GM21737 (cell line): ENCODE results near the gene ZFAND5.

Source experiments
- ATAC-seq: cut with Tn5 transposase; IDR thresholded peaks from one replicate; pipeline ENCODE4 v1.9.1; 2021; ENCODE audit warnings: mild to moderate bottlenecking, moderate library complexity; ENCODE audit not compliant: unreplicated experiment

ZFAND5 gene

GRCh38 chr9:72327631-72328030 is 37.4 kb downstream of the ZFAND5 start:
- no peak for ATAC-seq

GRCh38 chr9:72326641-72327040 is 38.4 kb downstream of the ZFAND5 start:
- ATAC-seq: no peak

GRCh38 chr9:72324974-72325373 is 40.0 kb downstream of the ZFAND5 start:
- no peak for ATAC-seq

GRCh38 chr9:72322678-72323077 is 42.3 kb downstream of the ZFAND5 start:
- no peak for ATAC-seq

GRCh38 chr9:72322259-72322658 is 42.7 kb downstream of the ZFAND5 start:
- no peak for ATAC-seq

- ATAC-seq: no peak
Measured at GRCh38 chr9:72315510-72316311, 49.3 kb downstream of the ZFAND5 start.

- ATAC-seq: no peak
Measured at GRCh38 chr9:72315089-72315509, 49.9 kb downstream of the ZFAND5 start.

GRCh38 chr9:72313507-72313906 is 51.5 kb downstream of the ZFAND5 start:
- ATAC-seq: no peak

GRCh38 chr9:72312386-72312987 is 52.5 kb downstream of the ZFAND5 start:
- peak; percentile 57 for ATAC-seq

- no peak for ATAC-seq
Measured at GRCh38 chr9:72309364-72310133, 55.5 kb downstream of the ZFAND5 start.

- no peak for ATAC-seq
Measured at GRCh38 chr9:72306761-72307160, 58.2 kb downstream of the ZFAND5 start.

GRCh38 chr9:72305707-72306106 is 59.3 kb downstream of the ZFAND5 start:
- ATAC-seq: no peak

- peak; percentile 84 for ATAC-seq
Measured at GRCh38 chr9:72305102-72305546, 59.9 kb downstream of the ZFAND5 start.

- ATAC-seq: no peak
Measured at GRCh38 chr9:72304538-72304937, 60.5 kb downstream of the ZFAND5 start.
